Kidney (tissue), 14 donors: ENCODE data around the gene SPARCL1. TPM values are rescaled to one million over a fixed set of nuclear protein-coding genes. Genes with fewer than 3 reads are reported as not detected.

Source experiments
- DNase-seq, 5 donors: peaks; one replicate each; pipeline ENCODE4 v3.0.0-alpha.2; 2013 to 2020
- FAIRE-seq: peaks from 2 replicates; lab custom pipeline; 2012; peaks lifted over from hg19 to GRCh38; lab: Jason Lieb, UNC
- H3K27ac ChIP-seq, 2 donors: one replicate each; pipeline ENCODE4 v1.7.0; 2013; ENCODE audit warnings: low read depth in 2 of 2, low read length in 2 of 2, inconsistent platforms in 1 of 2
- H3K27me3 ChIP-seq: one replicate; pipeline ENCODE4 v1.7.1; 2013; ENCODE audit warnings: low read length, inconsistent platforms; ENCODE audit not compliant: control insufficient read depth, insufficient read depth
- H3K36me3 ChIP-seq, 3 donors: one replicate each; pipeline versions ENCODE4 v1.7.0 to v1.7.1; 2013; ENCODE audit warnings: low read length in 3 of 3, control low read depth in 1 of 3, inconsistent platforms in 1 of 3; ENCODE audit not compliant: insufficient read depth in 3 of 3, control insufficient read depth in 2 of 3
- H3K4me1 ChIP-seq, 3 donors: one replicate each; pipeline versions ENCODE4 v1.7.0 to v1.7.1; 2013; ENCODE audit warnings: low read length in 3 of 3, inconsistent platforms in 1 of 3, low read depth in 1 of 3; ENCODE audit not compliant: control insufficient read depth in 2 of 3, insufficient read depth in 2 of 3
- H3K4me3 ChIP-seq, 3 donors: one replicate each; pipeline versions ENCODE4 v1.7.0 to v1.8.1; 2013; ENCODE audit warnings: low read length in 3 of 3, control low read depth in 1 of 3, inconsistent platforms in 1 of 3
- H3K9ac ChIP-seq, 3 donors: one replicate each; pipeline versions ENCODE4 v1.7.0 to v1.7.1; 2013; ENCODE audit warnings: low read length in 3 of 3, control low read depth in 1 of 3, inconsistent platforms in 1 of 3
- H3K9me3 ChIP-seq, 3 donors: one replicate each; pipeline versions ENCODE4 v1.7.0 to v1.7.1; 2013; ENCODE audit warnings: low read length in 3 of 3, control low read depth in 1 of 3, inconsistent platforms in 1 of 3; ENCODE audit not compliant: control insufficient read depth in 2 of 3, insufficient read depth in 1 of 3
- CTCF ChIP-seq: IDR thresholded peaks from 3 replicates; pipeline ENCODE4 v1.5.1; 2012; ENCODE audit warnings: mild to moderate bottlenecking, moderate library complexity, borderline replicate concordance; ENCODE audit not compliant: insufficient read depth; ENCODE audit errors: extremely low read depth
- intact Hi-C: fragments of 100-400 bp; cut with DNase I; formaldehyde crosslinking; loops from one replicate; pipeline ENCODE4 v1.11.1; 2022
- polyA plus RNA-seq: library from polyadenylated mRNA; stranded (reverse); fragments of 350-450 nt; fragmentation: Illumina TruSeq; extraction: RNeasy Lipid Tissue Mini Kit (QIAGEN cat#74804); gene quantifications from one replicate; pipeline ENCODE4 v1.2.3, GENCODE V29; 2014; ENCODE audit warnings: low read depth, low replicate concordance; ENCODE audit not compliant: insufficient read depth
- total RNA-seq: library from RNA; stranded (reverse); fragmentation: NEBNext Ultra II Directional; extraction: Animal tissue kit (Norgen Biotek cat#: 25700); gene quantifications from one replicate; pipeline ENCODE4 v1.2.1, GENCODE V29; 2021
- donor health status: control.
- donor health status: control.
- donor health status: control.
- donor health status: control.
- donor health status: control.
- donor health status: DM: yes; HTN: yes; CAD: no.
- donor health status: Normal renal cell carcinoma (clear cell type).

SPARCL1 gene
- total and polyA plus RNA-seq, 2 donors from 2014 or later, result 87.4 to 322 TPM

- no peaks in the 10 kb centered on the region for H3K27me3 ChIP-seq
- H3K4me3 ChIP-seq, result no peak overlapping the region
- H3K4me1 ChIP-seq, result no peaks in the 10 kb centered on the region
- H3K9me3 ChIP-seq, result no peaks in the 10 kb centered on the region
- H3K9ac ChIP-seq, result no peak overlapping the region
- intact Hi-C loops, result no loop called here
- peak in 1 of 5 donors; percentile 18 for DNase-seq
- H3K36me3 ChIP-seq, result no peaks in the 10 kb centered on the region
- no peak for TF ChIP-seq CTCF
- H3K27ac ChIP-seq, result no peak overlapping the region
- FAIRE-seq, result no peak
Measured at GRCh38 chr4:87559090-87559837, 30.1 kb upstream of the SPARCL1 start.

GRCh38 chr4:87557348-87557747 lies 28.2 kb upstream of the SPARCL1 start:
- Histone ChIP-seq H3K9me3 (no peaks in the 10 kb centered on the region), H3K27ac (no peak overlapping the region), H3K9ac (no peak overlapping the region), H3K4me3 (no peak overlapping the region), H3K36me3 (no peaks in the 10 kb centered on the region), H3K27me3 (no peaks in the 10 kb centered on the region), H3K4me1 (no peaks in the 10 kb centered on the region)
- DNase-seq, result no peak
- no peak for TF ChIP-seq CTCF
- intact Hi-C loops, result no loop called here
- FAIRE-seq, result no peak

- Histone ChIP-seq H3K27me3 (no peaks in the 10 kb centered on the region), H3K9ac (no peak overlapping the region), H3K9me3 (no peaks in the 10 kb centered on the region), H3K27ac (no peak overlapping the region), H3K36me3 (no peaks in the 10 kb centered on the region), H3K4me1 (no peaks in the 10 kb centered on the region), H3K4me3 (no peak overlapping the region)
- DNase-seq (no peak), FAIRE-seq (no peak)
- intact Hi-C loops, result no loop called here
- TF ChIP-seq CTCF, result no peak
Measured at GRCh38 chr4:87555773-87556619, 26.8 kb upstream of the SPARCL1 start.
